HG03565 (cell line): ENCODE measurements around the gene MSGN1.

Experiments
- ATAC-seq: cut with Tn5 transposase; IDR thresholded peaks from one replicate; pipeline ENCODE4 v1.9.1; 2021; ENCODE audit warnings: mild to moderate bottlenecking, moderate library complexity; ENCODE audit not compliant: unreplicated experiment

The MSGN1 gene

GRCh38 chr2:17816396-17817245, at the start of gene MSGN1:
Gene MSGN1 (plus strand): TSS chr2:17816460. CDS start chr2:17816519, 59 bp downstream.
- ATAC-seq: no peak

- ATAC-seq: no peak
Measured at GRCh38 chr2:17768894-17769293, 47.4 kb upstream of the MSGN1 start.

- no peak for ATAC-seq
Measured at GRCh38 chr2:17771956-17772355, 44.3 kb upstream of the MSGN1 start.

- no peak for ATAC-seq
Measured at GRCh38 chr2:17772532-17772931, 43.7 kb upstream of the MSGN1 start.

- no peak for ATAC-seq
Measured at GRCh38 chr2:17780546-17780945, 35.7 kb upstream of the MSGN1 start.

- ATAC-seq: no peak
Measured at GRCh38 chr2:17781482-17781881, 34.8 kb upstream of the MSGN1 start.

DNA sequence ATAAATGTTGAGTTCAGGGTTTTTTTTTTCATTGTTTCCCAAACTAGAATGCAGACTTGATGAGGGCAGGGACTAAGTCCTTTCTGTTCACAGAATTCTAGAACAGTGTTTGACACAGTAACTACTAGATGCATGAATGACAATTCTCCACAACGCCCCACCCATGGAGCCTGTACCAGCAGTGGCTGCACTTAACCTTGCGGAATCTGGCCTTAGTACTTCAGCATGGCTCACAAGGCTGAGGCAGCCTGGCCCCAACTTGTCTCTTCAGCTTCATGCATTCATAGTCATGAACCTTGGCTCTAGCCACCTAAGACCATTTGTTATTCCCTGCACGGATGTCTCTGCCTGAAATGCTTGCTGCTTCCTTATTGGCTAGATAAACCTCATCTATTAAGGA, 29.5 kb upstream of the MSGN1 start:
- no peak for ATAC-seq

DNA sequence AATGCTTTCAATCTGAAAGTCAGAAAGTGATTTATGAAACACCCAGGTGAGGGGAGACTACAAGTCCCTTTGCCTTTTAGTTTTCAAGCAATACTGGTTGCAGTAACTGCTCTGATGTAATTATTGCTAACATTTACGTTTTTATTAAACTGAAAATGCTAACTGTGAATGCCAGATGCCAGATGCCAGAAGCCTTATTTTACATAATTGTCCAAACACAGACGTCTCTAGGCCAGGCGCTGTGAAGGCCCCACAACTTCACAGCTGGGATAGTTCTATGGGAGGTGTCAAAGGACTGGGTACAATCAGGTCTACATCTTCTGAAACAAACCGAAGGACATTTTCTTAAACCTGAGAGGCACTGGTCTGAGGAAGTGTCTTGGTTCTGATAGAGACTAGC, 27.5 kb upstream of the MSGN1 start:
- ATAC-seq: no peak

DNA sequence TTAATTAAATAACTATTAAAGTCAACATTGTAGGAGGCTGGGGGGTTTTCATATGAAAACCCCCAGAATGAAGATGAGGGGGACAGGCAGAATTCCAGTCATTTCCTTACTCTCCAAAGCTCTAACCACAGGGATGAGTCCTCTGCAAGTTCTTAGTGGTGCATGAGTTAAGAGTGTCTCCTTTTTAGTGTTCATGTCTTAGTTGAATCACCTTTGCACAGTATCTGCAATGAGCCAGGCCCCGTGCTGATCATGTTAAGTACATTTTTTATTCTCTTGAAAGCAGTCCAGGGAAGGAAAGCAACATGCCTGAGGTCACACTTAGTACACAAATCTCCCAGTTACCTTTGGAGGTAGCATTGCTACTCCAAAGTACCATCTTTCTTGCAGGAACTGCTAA, 25.7 kb upstream of the MSGN1 start:
- no peak for ATAC-seq

GRCh38 chr2:17791121-17791816, 25.0 kb upstream of the MSGN1 start:
- ATAC-seq: no peak

- no peak for ATAC-seq
Measured at GRCh38 chr2:17791817-17792130, 24.5 kb upstream of the MSGN1 start.

DNA sequence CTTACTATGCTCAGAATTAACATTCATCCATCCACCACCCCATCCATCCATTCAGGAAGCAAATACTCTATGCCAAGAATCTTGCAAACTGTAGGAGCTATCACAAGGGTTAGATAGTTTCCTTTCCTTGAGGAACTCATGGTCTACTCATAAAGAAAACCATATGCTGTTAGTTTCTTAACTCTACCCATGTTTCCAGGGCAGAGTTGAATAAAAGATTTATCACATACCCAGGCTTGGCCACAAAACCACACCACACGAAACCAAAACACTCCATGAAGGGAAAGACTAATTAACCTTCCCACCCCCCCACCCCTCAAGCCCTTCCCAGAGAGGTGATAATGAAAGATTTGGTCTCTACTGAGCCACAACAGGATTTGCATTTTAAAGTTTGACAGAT, 23.7 kb upstream of the MSGN1 start:
- peak; percentile 33 for ATAC-seq

- ATAC-seq: no peak
Measured at GRCh38 chr2:17793296-17793695, 23.0 kb upstream of the MSGN1 start.

DNA sequence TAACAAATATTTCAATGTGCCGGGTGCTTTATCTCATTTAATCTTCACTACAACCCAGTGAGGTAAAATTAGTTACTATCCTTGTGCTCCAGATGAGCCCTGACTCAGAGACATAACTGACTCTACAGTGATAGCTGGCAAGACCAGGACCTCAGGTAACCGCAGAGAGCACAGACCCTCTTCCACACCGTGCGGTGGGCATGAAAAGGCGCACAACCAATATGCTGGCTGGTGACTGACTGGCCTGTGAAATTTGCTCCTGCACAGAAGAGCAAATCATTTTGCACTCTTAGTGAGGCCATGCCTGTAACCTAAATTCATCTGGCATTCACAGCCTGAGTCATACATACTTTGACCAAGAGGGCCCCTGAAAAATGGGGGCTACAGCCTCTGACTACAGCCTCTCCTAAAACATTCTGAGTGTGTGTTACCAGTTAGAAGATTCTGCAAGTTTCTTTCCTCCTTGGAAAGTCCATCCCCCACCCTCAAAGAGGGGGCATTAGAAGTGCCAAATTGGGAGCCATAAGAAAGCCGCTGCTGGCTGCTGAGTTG, 22.4 kb upstream of the MSGN1 start:
- ATAC-seq: no peak

DNA sequence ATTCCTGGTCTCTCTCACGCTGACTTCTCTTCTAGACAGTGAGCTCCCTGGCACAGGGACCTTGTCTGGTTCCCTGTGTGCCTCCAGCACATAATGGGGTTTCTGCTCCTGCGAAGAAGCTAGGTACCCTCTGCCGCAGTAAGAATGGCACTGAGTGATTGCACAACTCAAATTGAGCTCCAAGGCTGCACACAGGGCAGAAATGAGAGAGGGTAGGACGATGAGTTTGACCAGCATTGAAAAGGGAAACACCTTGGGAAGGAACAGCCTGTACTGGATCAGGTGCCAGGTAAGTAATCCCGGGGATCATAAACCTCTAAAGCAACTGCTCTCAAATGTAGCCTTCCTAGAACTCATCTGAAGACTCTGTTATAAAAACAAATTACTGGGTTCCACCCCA, 21.0 kb upstream of the MSGN1 start:
- ATAC-seq: no peak

DNA sequence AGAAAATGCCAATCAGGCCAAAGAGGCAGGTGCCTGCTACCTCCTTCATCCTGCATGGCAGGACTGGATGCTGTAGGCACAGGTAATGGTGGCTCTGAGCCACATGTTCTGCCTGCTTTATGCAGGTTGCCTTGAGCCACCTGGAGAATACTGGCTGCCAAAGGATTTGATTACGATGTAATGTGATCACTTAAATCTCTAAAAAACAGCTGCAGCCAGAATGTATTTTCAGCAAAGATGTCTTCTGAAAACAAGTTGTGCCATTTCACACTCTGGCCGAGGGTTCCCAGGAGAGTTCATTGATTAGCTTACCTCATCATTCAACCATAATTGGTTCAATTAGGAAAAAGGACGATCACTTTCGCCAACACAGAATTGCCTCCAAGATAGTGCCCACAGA, 17.9 kb upstream of the MSGN1 start:
- no peak for ATAC-seq

DNA sequence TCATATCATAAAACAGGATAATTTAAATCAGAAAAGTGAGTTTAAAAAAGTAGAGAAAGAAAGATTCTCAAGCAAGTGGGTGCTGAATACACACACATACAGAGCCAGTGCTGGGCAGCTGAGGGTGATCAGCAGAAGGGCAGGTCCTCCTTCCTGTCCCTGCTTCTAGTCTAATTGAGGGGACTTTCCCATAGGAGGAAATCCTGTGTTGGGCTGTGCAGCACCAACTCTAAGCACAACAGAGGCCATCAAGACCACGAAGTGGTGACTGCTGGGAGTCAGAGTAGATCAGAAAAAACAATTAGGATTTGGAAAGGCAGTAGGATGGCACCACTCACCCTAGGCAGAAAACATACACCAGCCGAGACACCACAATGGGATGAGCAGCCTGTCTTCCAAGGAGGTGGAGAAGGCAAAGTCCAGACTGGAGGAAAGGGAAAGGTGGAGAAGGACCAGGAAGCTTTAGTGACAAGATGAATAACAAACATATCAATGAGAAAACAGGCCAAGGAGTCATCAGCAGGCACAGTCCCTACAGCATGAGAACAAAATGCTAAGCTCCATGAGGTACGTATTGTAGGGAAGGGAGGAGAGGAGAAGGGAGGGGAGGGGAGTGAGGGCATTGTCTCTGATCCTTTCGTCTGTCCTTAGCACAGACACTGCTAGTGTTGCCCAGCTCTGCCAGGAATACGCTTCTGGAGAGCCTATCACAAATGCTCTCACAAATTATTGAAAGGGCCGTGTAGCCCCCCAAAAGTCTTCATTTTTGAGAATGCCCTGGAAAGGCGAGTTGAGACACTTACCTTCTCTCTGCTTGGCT, 16.7 kb upstream of the MSGN1 start:
- ATAC-seq: no peak

- no peak for ATAC-seq
Measured at GRCh38 chr2:17800219-17800618, 16.0 kb upstream of the MSGN1 start.

GRCh38 chr2:17800693-17801458, 15.4 kb upstream of the MSGN1 start:
- ATAC-seq: no peak

DNA sequence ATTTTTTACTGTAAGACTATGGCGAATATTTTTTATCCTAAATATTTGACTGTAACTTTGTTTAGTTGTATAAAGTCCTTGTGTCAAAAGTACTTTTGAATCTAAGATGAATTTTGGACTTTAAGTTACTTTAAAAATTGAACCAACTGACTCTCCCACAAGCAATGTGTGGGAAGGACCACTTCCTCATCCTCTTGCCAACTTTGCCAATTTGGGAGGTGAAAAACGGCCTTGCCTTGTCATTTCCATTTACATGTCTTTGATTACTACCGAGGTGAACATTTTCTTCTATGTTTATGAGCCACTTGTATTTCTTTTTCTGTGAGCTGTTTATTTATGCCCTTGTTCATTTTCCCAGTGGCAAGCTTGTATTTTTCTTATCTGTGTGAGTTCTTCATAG, 12.8 kb upstream of the MSGN1 start:
- ATAC-seq: no peak

DNA sequence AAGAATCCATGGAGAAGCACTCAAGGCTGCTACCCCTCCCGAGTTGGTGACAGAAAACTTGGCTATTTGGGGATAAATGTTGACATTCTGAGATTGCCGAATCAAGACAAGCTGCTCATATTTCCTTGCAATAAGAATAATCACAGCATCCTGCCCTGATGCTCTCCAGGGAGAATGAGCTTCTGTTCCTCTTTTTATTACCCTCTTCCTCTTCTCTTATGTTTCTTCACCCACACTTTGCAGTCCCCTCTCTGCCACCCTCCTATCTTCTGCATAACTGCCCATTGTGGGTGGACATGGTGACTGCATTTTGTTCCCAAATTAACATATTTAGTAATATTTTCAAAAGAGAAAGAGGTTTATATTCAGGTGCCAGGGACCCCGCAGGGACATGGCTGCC, 11.9 kb upstream of the MSGN1 start:
- peak; percentile 66 for ATAC-seq
